HCT116 (cell line): ENCODE results near the gene CALCOCO1. TPM values are rescaled to one million over a fixed set of nuclear protein-coding genes. Genes with fewer than 3 reads are reported as not detected.

ENCODE experiments used
- ATAC-seq: fragments of 200-7000 bp; cut with Tn5 transposase; 2 replicates; pipeline ENCODE4 v1.9.1; 2020; ENCODE audit warnings: mild to moderate bottlenecking, moderate library complexity
- BruUV-seq: library from RNA; stranded (reverse); fragments of 400-500 nt; replicated peaks from 2 replicates; lab custom pipeline; 2021; lab: Mats Ljungman, UMichigan
- CTCF ChIA-PET: fragments of 300-600 bp; sonication (Branson Sonifier 250); formaldehyde crosslinking; loops from one replicate; lab custom pipeline; 2021; ENCODE audit warnings: antibody characterized with exemption; lab: Charles Lee
- POLR2A ChIA-PET: fragments of 300-600, 350-600 bp; sonication (Branson Sonifier 250); formaldehyde crosslinking; loops from one replicate; lab custom pipeline; 2021; ENCODE audit warnings: antibody characterized with exemption; lab: Charles Lee
- RAD21 ChIA-PET, 2 experiments: fragments of 300-600 bp; sonication (Branson Sonifier 250); formaldehyde crosslinking; loops; one replicate each; lab custom pipeline; 2023; ENCODE audit warnings: low total read pairs in 2 of 2; ENCODE audit not compliant: uncharacterized antibody in 2 of 2, unreplicated experiment in 2 of 2, low non-redundant PET in 1 of 2; lab: Charles Lee
- DNase-seq: peaks from one replicate; pipeline ENCODE4 v3.0.0-alpha.2; 2010; ENCODE audit warnings: low read depth, low spot score
- H2AFZ ChIP-seq: fragments of 200-600 bp; shearing (Covaris generic), sonication (generic); 2 replicates; pipeline ENCODE4 v1.6.1; 2017; ENCODE audit warnings: low read depth, mixed run types, mixed read lengths, antibody characterized with exemption, low read length; ENCODE audit not compliant: poor library complexity, severe bottlenecking
- H3K27ac ChIP-seq: 2 replicates; pipeline ENCODE4 v1.5.1; 2012; ENCODE audit warnings: low read depth, low read length
- H3K27me3 ChIP-seq: fragments of 200-600 bp; sonication (generic); 2 replicates; pipeline ENCODE4 v1.6.1; 2016; ENCODE audit warnings: mixed run types, low read length, mixed read lengths; ENCODE audit not compliant: insufficient read depth
- H3K36me3 ChIP-seq, 2 experiments: fragments of 200-500 bp in 1 of 2; fragments of 200-600 bp in 1 of 2; sonication (Bioruptor generic) in 1 of 2; sonication (generic) in 1 of 2; 2 replicates each; pipeline versions ENCODE4 v1.5.1 to v1.6.1; 2014 to 2016; ENCODE audit warnings: low read length in 2 of 2, inconsistent platforms in 1 of 2, mixed read lengths in 1 of 2, mixed run types in 1 of 2; ENCODE audit not compliant: insufficient read depth in 2 of 2, control insufficient read depth in 1 of 2
- H3K4me1 ChIP-seq, 2 experiments: fragments of 200-600 bp in 1 of 2; sonication (generic) in 1 of 2; 2 replicates each; pipeline versions ENCODE4 v1.5.1 to v1.6.1; 2012 to 2017; ENCODE audit warnings: low read length in 2 of 2, inconsistent platforms in 1 of 2, mild to moderate bottlenecking in 1 of 2, mixed read lengths in 1 of 2, mixed run types in 1 of 2, moderate library complexity in 1 of 2; ENCODE audit not compliant: insufficient read depth in 2 of 2, control insufficient read depth in 1 of 2
- H3K4me2 ChIP-seq: fragments of 200-600 bp; sonication (generic); 2 replicates; pipeline ENCODE4 v1.6.1; 2017; ENCODE audit warnings: mixed run types, low read length, mixed read lengths
- H3K4me3 ChIP-seq, 2 experiments: fragments of 200-600 bp in 1 of 2; sonication (generic) in 1 of 2; replicated peaks in 1 of 2; 2 replicates each; pipeline ENCODE4 v1.5.1; 2011 to 2016; ENCODE audit warnings: low read length in 2 of 2, control low read depth in 1 of 2, low read depth in 1 of 2, mild to moderate bottlenecking in 1 of 2, mixed read lengths in 1 of 2, mixed run types in 1 of 2
- H3K79me2 ChIP-seq: fragments of 200-600 bp; sonication (generic); 2 replicates; pipeline ENCODE4 v1.6.1; 2017; ENCODE audit warnings: mild to moderate bottlenecking, mixed run types, low read length, moderate library complexity, mixed read lengths; ENCODE audit not compliant: insufficient read depth
- H3K9ac ChIP-seq: fragments of 200-600 bp; sonication (generic); 2 replicates; pipeline ENCODE4 v1.6.1; 2016; ENCODE audit warnings: low read length, mixed read lengths
- H3K9me2 ChIP-seq: fragments of 200-600 bp; sonication (generic), shearing (Covaris generic); 2 replicates; pipeline ENCODE4 v1.6.1; 2017; ENCODE audit warnings: mixed run types, mild to moderate bottlenecking, moderate library complexity; ENCODE audit not compliant: insufficient read depth
- H3K9me3 ChIP-seq, 2 experiments: fragments of 200-500 bp in 1 of 2; fragments of 200-600 bp in 1 of 2; sonication (Bioruptor generic) in 1 of 2; sonication (generic) in 1 of 2; 2 replicates each; pipeline ENCODE4 v1.6.1; 2014 to 2017; ENCODE audit warnings: low read length in 2 of 2, mixed read lengths in 2 of 2, inconsistent platforms in 1 of 2, low read depth in 1 of 2, mild to moderate bottlenecking in 1 of 2, mixed run types in 1 of 2, moderate library complexity in 1 of 2; ENCODE audit not compliant: control insufficient read depth in 1 of 2, insufficient read depth in 1 of 2
- H4K20me1 ChIP-seq: fragments of 200-600 bp; sonication (generic), shearing (Covaris generic); 2 replicates; pipeline ENCODE4 v1.6.1; 2017; ENCODE audit warnings: mixed run types, mild to moderate bottlenecking, moderate library complexity; ENCODE audit not compliant: insufficient read depth
- CBX3 ChIP-seq: IDR thresholded peaks from 2 replicates; pipeline ENCODE4 v1.6.1; 2012; ENCODE audit warnings: low read depth
- EZH2 ChIP-seq: fragments of 200-600 bp; sonication (generic); IDR thresholded peaks from 2 replicates; pipeline ENCODE4 v1.6.1; 2017; ENCODE audit warnings: antibody characterized with exemption, mixed run types
- MAX ChIP-seq: IDR thresholded peaks from 2 replicates; pipeline ENCODE4 v1.6.1; 2012
- POLR2A ChIP-seq: IDR thresholded peaks from 2 replicates; pipeline ENCODE4 v1.7.0; 2011; ENCODE audit warnings: borderline replicate concordance; ENCODE audit not compliant: insufficient read depth, insufficient read length; ENCODE audit errors: extremely low read depth
- POLR2AphosphoS5 ChIP-seq: IDR thresholded peaks from 2 replicates; pipeline ENCODE4 v1.6.1; 2011; ENCODE audit warnings: mild to moderate bottlenecking, low read depth, low read length, moderate library complexity
- SP1 ChIP-seq: IDR thresholded peaks from 2 replicates; pipeline ENCODE4 v1.6.1; 2012; ENCODE audit warnings: low read depth
- YY1 ChIP-seq: IDR thresholded peaks from 2 replicates; pipeline ENCODE4 v1.6.1; 2011; ENCODE audit warnings: low read length, low read depth, moderate library complexity, mild to moderate bottlenecking; ENCODE audit not compliant: insufficient replicate concordance; ENCODE audit errors: extremely low read depth
- ZFX ChIP-seq: fragments of 450-650 bp; IDR thresholded peaks from 2 replicates; pipeline ENCODE4 v1.6.1; 2017
- intact Hi-C: fragments of 100-400 bp; cut with micrococcal nuclease; formaldehyde crosslinking; loops from 2 replicates; pipeline ENCODE4 v1.10.0; 2022
- total RNA-seq: library from RNA; stranded (reverse); gene quantifications from one replicate; pipeline ENCODE4 v1.2.1, GENCODE V29; 2021; ENCODE audit not compliant: unreplicated experiment
- TF ChIP-seq, protein P1 (sequence below), 3 experiments: fragments of 200-600 bp in 1 of 3; sonication (generic) in 1 of 3; IDR thresholded peaks in 2 of 3; conservative IDR thresholded peaks in 1 of 3; 2 replicates each; pipeline ENCODE4 v1.5.1; 2012 to 2017; ENCODE audit warnings: low read depth in 2 of 3, low read length in 2 of 3, antibody characterized with exemption in 1 of 3, borderline replicate concordance in 1 of 3, control low read depth in 1 of 3, mild to moderate bottlenecking in 1 of 3, mixed read lengths in 1 of 3, mixed run types in 1 of 3, moderate library complexity in 1 of 3; ENCODE audit not compliant: insufficient read depth in 1 of 3
- TF ChIP-seq, protein P2 (sequence below): IDR thresholded peaks from 2 replicates; pipeline ENCODE4 v1.6.1; 2012; ENCODE audit warnings: low read depth

CALCOCO1 gene
- total RNA-seq, 1 experiment from 2014 or later = 42.6 TPM

DNA sequence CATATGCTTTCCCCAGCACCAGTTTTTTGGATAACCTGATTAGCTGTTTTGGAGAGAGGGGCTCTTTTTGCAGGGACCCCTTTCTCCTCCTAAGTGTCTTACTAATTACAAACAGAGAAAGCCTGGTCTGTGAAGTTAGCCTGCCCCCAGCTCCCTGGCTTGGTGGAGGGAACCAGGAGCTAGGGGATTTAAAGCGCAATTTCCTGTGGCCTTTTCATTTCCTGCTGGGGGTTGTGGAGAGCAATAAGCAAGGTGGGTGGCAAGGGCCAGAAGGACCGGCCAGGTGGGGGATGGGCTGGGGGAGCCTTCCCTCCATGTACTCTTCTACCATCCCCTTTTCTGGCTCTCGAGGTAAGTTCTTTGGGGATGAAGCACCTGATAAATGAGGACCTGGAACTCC, 28.6 kb upstream of the CALCOCO1 start:
- Histone ChIP-seq H3K36me3 (no peaks in the 10 kb centered on the region), H3K4me3 (no peak overlapping the region), H3K27me3 (peaks cover 6% of the 10 kb centered on the region; the same call in 1 of the 2 replicates), H2AFZ (no peak overlapping the region), H4K20me1 (no peaks in the 10 kb centered on the region), H3K9me3 (no peaks in the 10 kb centered on the region), H3K9ac (no peak overlapping the region), H3K9me2 (no peaks in the 10 kb centered on the region), H3K4me1 (peaks cover 3 to 13% of the 10 kb centered on the region in 2 experiments; a peak in 3 of 4 replicates), H3K4me2 (no peak overlapping the region), H3K79me2 (no peaks in the 10 kb centered on the region), H3K27ac (no peak overlapping the region)
- ChIA-PET RAD21 (no interaction called here), POLR2A (no interaction called here), CTCF (interaction anchor here (1.0 to 4.0 kb wide), 3 partner anchors 11 to 453 kb away, joined by 3 to 70 read pairs (median 11); no protein-coding TSS in a partner anchor)
- no peak for TF ChIP-seq YY1
- no peak for TF ChIP-seq MAX
- TF ChIP-seq POLR2AphosphoS5 = no peak
- no peak for TF ChIP-seq CBX3
- TF ChIP-seq ZFX = no peak
- TF ChIP-seq, protein P1, sequence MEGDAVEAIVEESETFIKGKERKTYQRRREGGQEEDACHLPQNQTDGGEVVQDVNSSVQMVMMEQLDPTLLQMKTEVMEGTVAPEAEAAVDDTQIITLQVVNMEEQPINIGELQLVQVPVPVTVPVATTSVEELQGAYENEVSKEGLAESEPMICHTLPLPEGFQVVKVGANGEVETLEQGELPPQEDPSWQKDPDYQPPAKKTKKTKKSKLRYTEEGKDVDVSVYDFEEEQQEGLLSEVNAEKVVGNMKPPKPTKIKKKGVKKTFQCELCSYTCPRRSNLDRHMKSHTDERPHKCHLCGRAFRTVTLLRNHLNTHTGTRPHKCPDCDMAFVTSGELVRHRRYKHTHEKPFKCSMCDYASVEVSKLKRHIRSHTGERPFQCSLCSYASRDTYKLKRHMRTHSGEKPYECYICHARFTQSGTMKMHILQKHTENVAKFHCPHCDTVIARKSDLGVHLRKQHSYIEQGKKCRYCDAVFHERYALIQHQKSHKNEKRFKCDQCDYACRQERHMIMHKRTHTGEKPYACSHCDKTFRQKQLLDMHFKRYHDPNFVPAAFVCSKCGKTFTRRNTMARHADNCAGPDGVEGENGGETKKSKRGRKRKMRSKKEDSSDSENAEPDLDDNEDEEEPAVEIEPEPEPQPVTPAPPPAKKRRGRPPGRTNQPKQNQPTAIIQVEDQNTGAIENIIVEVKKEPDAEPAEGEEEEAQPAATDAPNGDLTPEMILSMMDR (IDR thresholded peaks at IDR 0.05 in 2 of 3, conservative IDR thresholded peaks at IDR 0.05 in 1 of 3; ENCODE audit: borderline replicate concordance in 1 of 3, insufficient read depth in 1 of 3, low read depth in 2 of 3, low read length in 2 of 3) = no peak; a peak in 1 of 6 replicates
- no peak for TF ChIP-seq SP1
- TF ChIP-seq POLR2A = no peak
- TF ChIP-seq, protein P2, sequence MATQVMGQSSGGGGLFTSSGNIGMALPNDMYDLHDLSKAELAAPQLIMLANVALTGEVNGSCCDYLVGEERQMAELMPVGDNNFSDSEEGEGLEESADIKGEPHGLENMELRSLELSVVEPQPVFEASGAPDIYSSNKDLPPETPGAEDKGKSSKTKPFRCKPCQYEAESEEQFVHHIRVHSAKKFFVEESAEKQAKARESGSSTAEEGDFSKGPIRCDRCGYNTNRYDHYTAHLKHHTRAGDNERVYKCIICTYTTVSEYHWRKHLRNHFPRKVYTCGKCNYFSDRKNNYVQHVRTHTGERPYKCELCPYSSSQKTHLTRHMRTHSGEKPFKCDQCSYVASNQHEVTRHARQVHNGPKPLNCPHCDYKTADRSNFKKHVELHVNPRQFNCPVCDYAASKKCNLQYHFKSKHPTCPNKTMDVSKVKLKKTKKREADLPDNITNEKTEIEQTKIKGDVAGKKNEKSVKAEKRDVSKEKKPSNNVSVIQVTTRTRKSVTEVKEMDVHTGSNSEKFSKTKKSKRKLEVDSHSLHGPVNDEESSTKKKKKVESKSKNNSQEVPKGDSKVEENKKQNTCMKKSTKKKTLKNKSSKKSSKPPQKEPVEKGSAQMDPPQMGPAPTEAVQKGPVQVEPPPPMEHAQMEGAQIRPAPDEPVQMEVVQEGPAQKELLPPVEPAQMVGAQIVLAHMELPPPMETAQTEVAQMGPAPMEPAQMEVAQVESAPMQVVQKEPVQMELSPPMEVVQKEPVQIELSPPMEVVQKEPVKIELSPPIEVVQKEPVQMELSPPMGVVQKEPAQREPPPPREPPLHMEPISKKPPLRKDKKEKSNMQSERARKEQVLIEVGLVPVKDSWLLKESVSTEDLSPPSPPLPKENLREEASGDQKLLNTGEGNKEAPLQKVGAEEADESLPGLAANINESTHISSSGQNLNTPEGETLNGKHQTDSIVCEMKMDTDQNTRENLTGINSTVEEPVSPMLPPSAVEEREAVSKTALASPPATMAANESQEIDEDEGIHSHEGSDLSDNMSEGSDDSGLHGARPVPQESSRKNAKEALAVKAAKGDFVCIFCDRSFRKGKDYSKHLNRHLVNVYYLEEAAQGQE = no peak
- TF ChIP-seq EZH2 = no peak
- DNase-seq (no peak), ATAC-seq (no peak)
- BruUV-seq = no TSS peak
- intact Hi-C loops = no loop called here
